GM12864 (cell line): ENCODE data around the gene USP34.
A peak's percentile ranks its signal among the peaks of the same experiment; 100 is the strongest.
"Not testable (repeated sequence)": the region's sequence is repeated elsewhere in the genome, so short reads cannot be mapped to it uniquely, and the experiment has no call there.

Source experiments
- DNase-seq: peaks from one replicate; pipeline ENCODE4 v3.0.0-alpha.2; 2011; ENCODE audit warnings: low read depth
- H3K4me3 ChIP-seq: 2 replicates; pipeline ENCODE4 v1.5.1; 2011; ENCODE audit warnings: mild to moderate bottlenecking, low read depth, low read length, control low read depth
- TF ChIP-seq, protein P1 (sequence below): IDR thresholded peaks from 2 replicates; pipeline ENCODE4 v1.5.1; 2011; ENCODE audit warnings: low read depth, mild to moderate bottlenecking, moderate library complexity, low read length, control low read depth, inconsistent platforms; ENCODE audit errors: missing control alignments

Gene USP34

DNA sequence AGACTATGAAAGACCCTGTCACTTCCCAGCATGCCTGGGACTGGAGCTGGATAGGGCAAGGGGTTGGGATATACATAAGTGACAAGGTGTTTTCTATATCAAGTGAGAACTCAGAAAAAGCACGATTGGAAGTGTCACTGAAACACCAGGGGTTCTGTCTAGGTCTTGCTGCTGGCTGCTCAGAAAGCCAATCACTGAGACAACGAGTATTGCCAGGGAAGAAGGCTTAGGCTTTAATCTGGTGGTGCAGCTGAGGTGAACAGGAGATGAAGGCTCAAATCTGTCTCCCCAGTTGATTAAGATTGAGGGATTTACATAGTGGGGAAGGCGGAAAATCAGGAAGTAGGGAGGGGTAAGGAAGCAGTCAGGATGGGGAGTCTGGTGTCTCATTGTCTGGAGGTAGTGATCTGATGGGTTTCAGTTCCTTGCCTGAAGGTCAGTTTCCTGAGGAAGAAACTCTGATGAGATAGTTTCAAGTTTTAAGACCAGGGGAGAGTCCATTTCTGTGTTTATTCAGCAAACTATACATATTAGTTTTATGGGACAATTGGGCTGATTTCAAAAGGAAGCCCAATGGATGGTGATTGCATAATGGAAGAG is 312.4 kb downstream of the USP34 start:
- TF ChIP-seq, protein P1, sequence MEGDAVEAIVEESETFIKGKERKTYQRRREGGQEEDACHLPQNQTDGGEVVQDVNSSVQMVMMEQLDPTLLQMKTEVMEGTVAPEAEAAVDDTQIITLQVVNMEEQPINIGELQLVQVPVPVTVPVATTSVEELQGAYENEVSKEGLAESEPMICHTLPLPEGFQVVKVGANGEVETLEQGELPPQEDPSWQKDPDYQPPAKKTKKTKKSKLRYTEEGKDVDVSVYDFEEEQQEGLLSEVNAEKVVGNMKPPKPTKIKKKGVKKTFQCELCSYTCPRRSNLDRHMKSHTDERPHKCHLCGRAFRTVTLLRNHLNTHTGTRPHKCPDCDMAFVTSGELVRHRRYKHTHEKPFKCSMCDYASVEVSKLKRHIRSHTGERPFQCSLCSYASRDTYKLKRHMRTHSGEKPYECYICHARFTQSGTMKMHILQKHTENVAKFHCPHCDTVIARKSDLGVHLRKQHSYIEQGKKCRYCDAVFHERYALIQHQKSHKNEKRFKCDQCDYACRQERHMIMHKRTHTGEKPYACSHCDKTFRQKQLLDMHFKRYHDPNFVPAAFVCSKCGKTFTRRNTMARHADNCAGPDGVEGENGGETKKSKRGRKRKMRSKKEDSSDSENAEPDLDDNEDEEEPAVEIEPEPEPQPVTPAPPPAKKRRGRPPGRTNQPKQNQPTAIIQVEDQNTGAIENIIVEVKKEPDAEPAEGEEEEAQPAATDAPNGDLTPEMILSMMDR: no peak
- H3K4me3 ChIP-seq: no peak overlapping the region
- no peak for DNase-seq

DNA sequence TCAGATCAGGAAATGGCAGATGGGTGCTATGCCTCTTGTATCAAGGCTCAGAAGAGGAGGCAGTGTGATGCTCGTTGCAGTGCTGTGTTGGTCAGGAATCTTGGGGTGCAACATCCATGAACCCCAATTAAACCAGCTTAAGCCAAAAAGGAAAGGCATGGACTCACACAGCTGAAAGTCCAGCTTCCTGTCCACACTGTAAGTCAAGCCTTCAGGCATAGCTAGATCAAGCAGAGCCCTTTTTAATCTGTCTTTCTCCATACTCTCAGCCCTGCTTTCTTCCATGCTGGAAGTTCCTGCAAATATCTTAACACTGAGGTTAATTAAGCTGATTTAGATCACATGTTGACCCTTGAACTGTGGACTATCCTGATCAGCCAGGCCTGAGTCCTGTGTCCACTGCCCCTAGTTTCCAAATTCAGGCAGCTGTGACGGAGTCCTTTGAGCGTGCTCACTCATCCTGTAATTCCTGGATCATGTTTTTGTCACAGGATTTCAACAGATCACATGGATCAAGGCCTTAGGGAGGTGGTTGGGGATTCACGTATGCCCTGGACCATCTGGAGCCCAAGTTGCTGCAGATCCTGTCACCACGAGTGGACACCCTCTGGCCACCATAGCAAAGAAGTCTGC is 313.4 kb downstream of the USP34 start:
- TF ChIP-seq, protein P1: no peak
- H3K4me3 ChIP-seq: no peak overlapping the region
- no peak for DNase-seq

DNA sequence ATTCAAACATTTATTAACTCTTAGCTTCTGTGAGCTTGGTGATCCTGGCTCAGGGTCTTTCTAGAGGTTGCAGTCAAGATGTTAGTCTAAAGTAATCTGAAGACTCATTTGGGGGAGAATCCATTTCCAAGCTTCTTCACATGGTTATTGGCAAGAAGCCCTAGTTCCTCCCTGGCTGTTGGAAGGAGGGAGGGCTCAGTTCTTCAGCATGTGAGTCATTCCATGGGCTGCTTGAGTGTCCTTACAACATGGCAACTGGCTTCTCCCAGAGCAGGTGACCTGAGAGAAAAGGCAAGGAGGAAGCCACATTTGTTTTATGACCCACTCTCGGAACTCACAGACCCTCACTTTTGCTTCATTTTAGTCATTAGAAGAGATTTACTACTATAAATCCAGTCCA is 319.5 kb downstream of the USP34 start:
- TF ChIP-seq, protein P1: no peak
- no peak for DNase-seq
- H3K4me3 ChIP-seq: no peak overlapping the region

DNA sequence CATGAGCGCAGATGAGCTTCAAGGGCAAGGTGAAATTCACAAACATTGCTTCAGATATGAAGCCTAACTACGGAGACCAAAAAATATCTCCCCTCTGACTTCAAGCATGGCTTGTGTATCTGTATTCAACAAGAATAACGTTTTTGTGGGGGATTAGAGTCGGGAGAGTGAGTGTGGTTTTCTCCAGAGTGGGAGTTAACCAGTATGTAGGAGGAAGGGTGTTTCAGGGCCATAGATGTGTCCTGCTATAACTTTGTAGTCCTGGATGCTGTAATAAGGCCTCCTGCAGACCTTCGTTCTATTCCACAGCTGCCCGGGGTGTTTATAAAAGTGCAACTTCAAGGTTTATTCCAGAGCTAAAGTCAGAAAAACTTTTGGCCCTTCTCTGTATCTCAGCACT is 321.8 kb downstream of the USP34 start:
- no peak for DNase-seq
- TF ChIP-seq, protein P1: no peak
- no peak overlapping the region for H3K4me3 ChIP-seq

DNA sequence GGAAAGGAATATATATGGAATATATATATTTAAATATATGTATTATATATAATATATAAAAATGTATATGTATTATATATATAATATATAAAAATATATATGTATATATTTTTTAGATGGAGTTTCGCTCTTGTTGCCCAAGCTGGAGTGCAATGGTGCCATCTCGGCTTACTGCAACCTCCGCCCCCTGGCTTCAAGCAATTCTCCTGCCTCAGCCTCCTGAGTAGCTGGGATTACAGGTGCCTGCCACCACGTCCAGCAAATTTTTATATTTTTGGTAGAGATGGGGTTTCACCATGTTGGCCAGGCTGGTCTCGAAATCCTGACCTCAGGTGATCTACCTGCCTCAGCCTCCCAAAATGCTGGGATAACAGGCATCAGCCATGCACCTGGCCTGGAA is 322.8 kb downstream of the USP34 start:
- not testable (repeated sequence) for H3K4me3 ChIP-seq, DNase-seq

DNA sequence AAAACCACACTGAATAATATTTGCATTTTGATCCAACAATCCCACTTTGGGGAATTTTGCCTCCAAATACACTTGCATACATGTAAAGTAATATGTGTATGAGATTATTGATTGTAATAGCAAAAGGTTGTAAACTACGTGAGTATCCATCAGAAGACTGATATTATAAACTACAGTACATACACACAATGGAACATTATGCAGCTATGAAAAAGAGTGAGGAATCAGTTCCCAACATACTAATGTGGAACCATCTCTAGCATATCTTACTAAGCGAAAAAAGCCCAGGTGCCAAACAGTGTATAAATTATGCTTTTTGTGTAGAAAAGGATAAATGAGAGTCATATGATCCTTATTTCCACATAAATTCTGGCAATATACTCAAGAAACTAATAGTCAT is 324.9 kb downstream of the USP34 start:
- DNase-seq: no peak
- TF ChIP-seq, protein P1: no peak
- H3K4me3 ChIP-seq: no peak overlapping the region; the same call in 1 of the 2 replicates

DNA sequence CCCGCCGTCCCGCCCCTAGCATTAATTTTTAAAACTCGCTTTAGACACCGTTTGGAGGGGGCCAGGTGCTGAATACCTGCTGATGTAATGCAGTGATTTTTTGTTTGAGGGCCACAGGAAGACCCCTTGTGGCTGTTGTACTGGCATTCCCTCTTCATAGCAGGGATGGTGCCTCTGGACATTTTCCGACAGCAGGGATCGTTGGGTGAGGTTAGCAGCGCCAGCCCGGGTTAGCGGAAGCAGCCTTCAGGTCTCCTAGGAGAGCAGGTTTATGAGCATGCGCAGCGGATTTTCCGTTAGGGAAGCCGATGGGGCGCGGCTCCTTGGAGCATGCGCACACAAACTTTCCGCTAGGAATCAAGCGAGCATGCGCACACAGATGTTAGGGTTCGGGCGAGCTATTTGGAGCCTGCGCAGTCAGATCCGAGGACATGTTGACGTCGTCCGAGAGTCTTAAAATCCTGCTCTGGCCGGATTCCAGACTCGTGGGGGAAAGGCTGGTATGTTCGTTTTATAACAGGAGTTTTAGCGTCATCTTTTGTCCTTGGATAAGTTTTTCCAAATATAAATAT is 326.1 kb downstream of the USP34 start:
- H3K4me3 ChIP-seq: peak overlapping the region; percentile 96

More for the DNA sequence above, 326.1 kb downstream of the USP34 start:
- DNase-seq: peak; percentile 94
- TF ChIP-seq, protein P1: no peak
